Measurements from ENCODE around the gene C3. TPM values are rescaled to one million over a fixed set of nuclear protein-coding genes. Genes with fewer than 3 reads are reported as not detected.

Gene C3
- total RNA-seq, 1 experiment from 2014 or later, result 872 TPM

GRCh38 chr19:6767357-6768235 is 47.1 kb upstream of the C3 start, which contains the start of gene SH2D3A:
SH2D3A (minus strand) TSS chr19:6767435; CDS start chr19:6763748, 3,687 bp downstream.
- POLR2A ChIA-PET, result interaction anchor here (0.6 to 4.9 kb wide), 11 partner anchors 13 to 971 kb away, joined by 3 to 88 read pairs (median 7); partner anchors contain the start of genes C3, GPR108, SLC25A23 and TRIP10
- peak within 1 kb of the TSS; percentile 76 for H3K4me3 Mint-ChIP-seq (ENCODE audit: unreplicated experiment)
- intact Hi-C loops (cut with micrococcal nuclease), result loop anchor here (1.0 kb wide), 1 partner anchor 95 kb away; no protein-coding TSS in a partner anchor

GRCh38 chr19:6767081-6767356 is 46.6 kb upstream of the C3 start:
- intact Hi-C loops (cut with micrococcal nuclease), result loop anchor here (1.0 kb wide), 1 partner anchor 95 kb away; no protein-coding TSS in a partner anchor
- BruUV-seq (replicated peaks), result no TSS peak
- POLR2A ChIA-PET, result interaction anchor here (0.6 to 4.9 kb wide), 13 partner anchors 14 to 307 kb away, joined by 3 to 88 read pairs (median 6); partner anchors contain the start of genes C3, GPR108, SLC25A23 and TRIP10
- no peak for TF ChIP-seq CTCF (IDR thresholded peaks at IDR 0.05; ENCODE audit: unreplicated experiment)
- peaks cover 23% of the 10 kb centered on the region for H3K36me3 Mint-ChIP-seq (ENCODE audit: insufficient read depth, unreplicated experiment)
- no peaks in the 10 kb centered on the region for H3K27me3 Mint-ChIP-seq (ENCODE audit: insufficient read depth, unreplicated experiment)
- CTCF ChIA-PET, result interaction anchor here (1.2 kb wide), 1 partner anchor 10 kb away, joined by 3 read pairs; no protein-coding TSS in a partner anchor
- H3K27ac Mint-ChIP-seq (ENCODE audit: low read depth, unreplicated experiment), result peak overlapping the region; percentile 74
- peak; percentile 62 for DNase-seq (ENCODE audit: unreplicated experiment)
- no peaks in the 10 kb centered on the region for H3K9me3 Mint-ChIP-seq (ENCODE audit: unreplicated experiment)
- peaks cover 10% of the 10 kb centered on the region for H3K4me1 Mint-ChIP-seq (ENCODE audit: insufficient read depth, unreplicated experiment)
- H3K4me3 Mint-ChIP-seq (ENCODE audit: unreplicated experiment), result peak overlapping the region; percentile 76

More at GRCh38 chr19:6767357-6768235, 47.1 kb upstream of the C3 start, which contains the start of gene SH2D3A:
- no peak for TF ChIP-seq CTCF (IDR thresholded peaks at IDR 0.05; ENCODE audit: unreplicated experiment)
- Mint-ChIP-seq H3K4me1 (ENCODE audit: insufficient read depth, unreplicated experiment) (peaks cover 10% of the 10 kb centered on the region), H3K9me3 (ENCODE audit: unreplicated experiment) (no peaks in the 10 kb centered on the region), H3K36me3 (ENCODE audit: insufficient read depth, unreplicated experiment) (peaks cover 18% of the 10 kb centered on the region), H3K27me3 (ENCODE audit: insufficient read depth, unreplicated experiment) (no peaks in the 10 kb centered on the region), H3K27ac (ENCODE audit: low read depth, unreplicated experiment) (peak within 1 kb of the TSS; percentile 74)
- CTCF ChIA-PET, result interaction anchor here (0.9 kb wide), 1 partner anchor 29 kb away, joined by 3 read pairs; no protein-coding TSS in a partner anchor
- peak; percentile 96 for DNase-seq (ENCODE audit: unreplicated experiment)
- no TSS peak for BruUV-seq (replicated peaks)

GRCh38 chr19:6766357-6767080 is 46.1 kb upstream of the C3 start:
- Mint-ChIP-seq H3K36me3 (ENCODE audit: insufficient read depth, unreplicated experiment) (peaks cover 23% of the 10 kb centered on the region), H3K4me1 (ENCODE audit: insufficient read depth, unreplicated experiment) (peaks cover 10% of the 10 kb centered on the region), H3K27ac (ENCODE audit: low read depth, unreplicated experiment) (peak overlapping the region; percentile 74), H3K4me3 (ENCODE audit: unreplicated experiment) (peak overlapping the region; percentile 76), H3K27me3 (ENCODE audit: insufficient read depth, unreplicated experiment) (no peaks in the 10 kb centered on the region), H3K9me3 (ENCODE audit: unreplicated experiment) (no peaks in the 10 kb centered on the region)
- TSS peak; percentile 94 for BruUV-seq (replicated peaks)
- ChIA-PET CTCF (interaction anchor here (1.2 kb wide), 1 partner anchor 10 kb away, joined by 3 read pairs; no protein-coding TSS in a partner anchor), POLR2A (interaction anchor here (0.6 to 4.9 kb wide), 17 partner anchors 10 to 976 kb away, joined by 3 to 88 read pairs (median 4); partner anchors contain the start of genes C3, GPR108, SLC25A23 and TRIP10)
- no peak for TF ChIP-seq CTCF (IDR thresholded peaks at IDR 0.05; ENCODE audit: unreplicated experiment)
- peak; percentile 50 for DNase-seq (ENCODE audit: unreplicated experiment)
- intact Hi-C loops (cut with micrococcal nuclease), result loop anchor here (1.0 kb wide), 1 partner anchor 96 kb away; no protein-coding TSS in a partner anchor
